Measurements from ENCODE around the gene AKAP12.

DNA sequence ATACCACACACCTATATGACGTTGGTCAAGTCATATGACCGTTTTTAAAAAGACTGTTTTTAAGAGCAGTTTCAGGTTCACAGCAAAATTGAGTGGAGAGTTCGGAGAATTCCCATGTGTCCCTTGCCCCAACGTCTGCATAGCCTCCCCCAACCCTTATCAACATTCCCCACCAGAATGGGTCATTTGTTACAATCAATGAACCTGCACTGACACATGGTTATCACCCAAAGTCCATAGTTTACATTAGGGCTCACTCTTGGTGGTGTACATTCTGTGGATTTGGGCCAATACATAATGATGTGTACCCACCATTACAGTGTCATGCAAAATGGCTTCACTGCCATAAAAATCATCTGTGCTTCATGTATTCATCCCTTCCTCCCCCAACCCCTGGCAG lies 99.6 kb downstream of the AKAP12 start:
- TF ChIP-seq, protein P1, sequence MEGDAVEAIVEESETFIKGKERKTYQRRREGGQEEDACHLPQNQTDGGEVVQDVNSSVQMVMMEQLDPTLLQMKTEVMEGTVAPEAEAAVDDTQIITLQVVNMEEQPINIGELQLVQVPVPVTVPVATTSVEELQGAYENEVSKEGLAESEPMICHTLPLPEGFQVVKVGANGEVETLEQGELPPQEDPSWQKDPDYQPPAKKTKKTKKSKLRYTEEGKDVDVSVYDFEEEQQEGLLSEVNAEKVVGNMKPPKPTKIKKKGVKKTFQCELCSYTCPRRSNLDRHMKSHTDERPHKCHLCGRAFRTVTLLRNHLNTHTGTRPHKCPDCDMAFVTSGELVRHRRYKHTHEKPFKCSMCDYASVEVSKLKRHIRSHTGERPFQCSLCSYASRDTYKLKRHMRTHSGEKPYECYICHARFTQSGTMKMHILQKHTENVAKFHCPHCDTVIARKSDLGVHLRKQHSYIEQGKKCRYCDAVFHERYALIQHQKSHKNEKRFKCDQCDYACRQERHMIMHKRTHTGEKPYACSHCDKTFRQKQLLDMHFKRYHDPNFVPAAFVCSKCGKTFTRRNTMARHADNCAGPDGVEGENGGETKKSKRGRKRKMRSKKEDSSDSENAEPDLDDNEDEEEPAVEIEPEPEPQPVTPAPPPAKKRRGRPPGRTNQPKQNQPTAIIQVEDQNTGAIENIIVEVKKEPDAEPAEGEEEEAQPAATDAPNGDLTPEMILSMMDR (IDR thresholded peaks at IDR 0.05; ENCODE audit: poor library complexity, severe bottlenecking) = no peak
- TF ChIP-seq TAF1 (IDR thresholded peaks at IDR 0.05; ENCODE audit: low read depth) = no peak

All from neural cell (in vitro differentiated cells).